ENCODE results near the gene ACAT2. TPM values are rescaled to one million over a fixed set of nuclear protein-coding genes. Genes with fewer than 3 reads are reported as not detected.
A peak's percentile ranks its signal among the peaks of the same experiment; 100 is the strongest.
"Not testable (repeated sequence)": the region's sequence is repeated elsewhere in the genome, so short reads cannot be mapped to it uniquely, and the experiment has no call there.

The ACAT2 gene
- total RNA-seq, 1 experiment from 2014 or later, result 110 TPM

DNA sequence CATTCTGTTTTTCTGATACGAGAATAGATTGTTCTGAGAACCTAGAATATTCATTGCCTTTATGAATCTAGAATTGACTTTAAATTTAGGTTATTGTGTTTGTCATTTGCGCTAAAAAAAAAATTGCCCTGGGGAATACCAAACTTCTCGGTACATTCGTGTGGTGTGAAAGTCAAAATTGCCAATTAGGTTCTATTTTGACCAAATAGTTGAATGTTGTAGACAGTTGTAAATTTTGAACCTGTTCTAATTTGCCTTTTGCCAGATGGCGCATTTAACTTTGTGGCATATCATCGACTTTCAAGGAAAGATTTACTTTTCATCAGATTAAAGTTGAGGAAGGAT is 31.5 kb upstream of the ACAT2 start:
- DNase-seq (ENCODE audit: low read depth), result no peak

GRCh38 chr6:159732550-159732949 is 29.3 kb upstream of the ACAT2 start:
- DNase-seq (ENCODE audit: low read depth), result not testable (repeated sequence)

DNA sequence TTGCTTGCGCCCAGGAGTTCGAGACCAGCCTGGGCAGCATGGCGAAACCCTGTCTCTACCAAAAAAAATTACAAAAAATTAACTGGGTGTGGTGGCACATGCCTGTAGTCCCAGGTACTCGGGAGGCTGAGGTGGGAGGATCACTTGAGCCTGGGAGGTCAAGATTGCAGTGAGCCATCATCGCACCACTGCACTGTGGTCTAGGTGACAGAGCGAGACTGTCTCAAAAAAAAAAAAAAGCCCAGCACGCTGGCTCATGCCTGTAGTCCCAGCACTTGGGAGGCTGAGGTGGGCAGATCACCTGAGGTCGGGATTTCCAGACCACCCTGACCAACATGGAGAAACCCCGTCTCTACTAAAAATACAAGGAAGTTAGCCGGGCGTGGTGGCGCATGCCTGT is 28.4 kb upstream of the ACAT2 start:
- not testable (repeated sequence) for DNase-seq (ENCODE audit: low read depth)

- DNase-seq (ENCODE audit: low read depth), result no peak
Measured at GRCh38 chr6:159736908-159737307, 24.9 kb upstream of the ACAT2 start.

DNA sequence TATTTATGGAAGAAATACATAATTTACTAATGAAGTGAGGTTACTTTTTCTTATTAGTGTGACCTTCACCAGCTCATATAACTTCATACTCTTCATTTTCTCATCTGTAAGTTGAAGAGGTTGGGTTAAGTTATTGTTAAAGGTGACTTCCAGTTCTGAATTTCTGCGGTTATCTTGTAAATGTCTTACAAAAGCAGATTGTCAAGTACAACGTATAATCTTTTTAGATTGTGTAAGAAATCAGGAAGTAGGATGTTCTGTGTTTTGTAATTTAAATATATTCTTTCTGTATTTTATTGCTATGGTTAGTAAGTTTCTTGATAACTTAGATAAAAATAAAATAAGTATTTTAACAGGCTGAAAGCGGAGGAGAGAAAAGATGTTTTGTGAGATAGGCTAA is 22.5 kb upstream of the ACAT2 start:
- DNase-seq (ENCODE audit: low read depth), result no peak

DNA sequence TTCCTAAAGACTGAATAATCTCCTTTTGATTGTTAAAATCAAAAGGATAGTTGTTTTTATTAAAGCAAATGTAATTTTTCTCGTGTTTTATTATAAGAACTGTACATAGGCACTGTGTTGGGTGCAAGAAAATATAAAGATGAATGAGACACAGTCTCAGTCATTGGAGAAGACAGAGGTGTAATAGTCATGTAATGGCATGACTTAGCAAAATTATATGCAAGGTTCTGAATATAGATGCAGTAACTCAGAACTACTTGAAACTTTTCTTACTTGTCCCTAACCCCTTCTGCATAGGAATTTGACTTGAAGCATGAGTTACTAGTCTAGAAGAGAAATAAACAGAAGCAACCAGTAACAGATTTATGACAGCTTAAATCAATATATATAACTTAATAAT is 19.7 kb upstream of the ACAT2 start:
- DNase-seq (ENCODE audit: low read depth), result no peak

DNA sequence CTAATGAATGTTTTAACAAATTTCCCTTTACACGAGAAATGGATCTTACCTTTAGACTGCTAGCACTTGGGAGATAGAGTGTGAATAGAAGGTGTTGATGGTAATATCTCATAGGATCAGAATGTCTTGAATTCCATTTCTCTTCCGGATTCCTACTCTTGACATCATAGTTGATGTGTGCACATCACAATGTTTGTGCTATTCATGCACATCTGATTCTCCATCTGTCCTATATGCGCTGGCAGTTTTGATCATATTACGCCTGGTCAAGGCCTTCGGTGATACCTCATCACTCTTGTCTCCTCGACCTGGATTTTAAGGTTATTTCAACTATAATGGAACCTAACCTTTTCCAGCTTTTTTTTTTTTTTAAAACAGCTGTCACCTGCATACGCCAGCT is 16.8 kb upstream of the ACAT2 start:
- DNase-seq (ENCODE audit: low read depth), result no peak

DNA sequence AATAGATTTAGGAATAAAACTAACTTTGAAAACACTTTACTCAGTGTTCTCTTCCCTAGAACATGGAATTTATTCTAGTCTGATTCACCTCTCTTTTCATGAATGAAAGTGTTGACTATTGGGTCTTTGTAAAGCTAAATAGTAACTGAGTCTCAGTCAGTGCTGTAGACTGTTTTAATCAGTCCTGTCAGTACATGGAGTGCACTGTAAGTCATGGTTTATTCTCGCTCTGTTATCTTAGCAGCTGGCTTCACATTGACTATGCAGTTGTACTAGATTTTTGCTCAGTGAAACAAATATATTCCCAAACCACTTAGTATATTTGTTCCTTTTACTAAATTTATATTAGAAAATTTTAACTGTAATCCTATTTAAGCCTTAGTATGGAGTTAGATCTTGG is 15.1 kb upstream of the ACAT2 start:
- no peak for DNase-seq (ENCODE audit: low read depth)

GRCh38 chr6:159748127-159748526 is 13.7 kb upstream of the ACAT2 start:
- DNase-seq (ENCODE audit: low read depth), result not testable (repeated sequence)

GRCh38 chr6:159751448-159751847 is 10.4 kb upstream of the ACAT2 start:
- no peak for DNase-seq (ENCODE audit: low read depth)

DNA sequence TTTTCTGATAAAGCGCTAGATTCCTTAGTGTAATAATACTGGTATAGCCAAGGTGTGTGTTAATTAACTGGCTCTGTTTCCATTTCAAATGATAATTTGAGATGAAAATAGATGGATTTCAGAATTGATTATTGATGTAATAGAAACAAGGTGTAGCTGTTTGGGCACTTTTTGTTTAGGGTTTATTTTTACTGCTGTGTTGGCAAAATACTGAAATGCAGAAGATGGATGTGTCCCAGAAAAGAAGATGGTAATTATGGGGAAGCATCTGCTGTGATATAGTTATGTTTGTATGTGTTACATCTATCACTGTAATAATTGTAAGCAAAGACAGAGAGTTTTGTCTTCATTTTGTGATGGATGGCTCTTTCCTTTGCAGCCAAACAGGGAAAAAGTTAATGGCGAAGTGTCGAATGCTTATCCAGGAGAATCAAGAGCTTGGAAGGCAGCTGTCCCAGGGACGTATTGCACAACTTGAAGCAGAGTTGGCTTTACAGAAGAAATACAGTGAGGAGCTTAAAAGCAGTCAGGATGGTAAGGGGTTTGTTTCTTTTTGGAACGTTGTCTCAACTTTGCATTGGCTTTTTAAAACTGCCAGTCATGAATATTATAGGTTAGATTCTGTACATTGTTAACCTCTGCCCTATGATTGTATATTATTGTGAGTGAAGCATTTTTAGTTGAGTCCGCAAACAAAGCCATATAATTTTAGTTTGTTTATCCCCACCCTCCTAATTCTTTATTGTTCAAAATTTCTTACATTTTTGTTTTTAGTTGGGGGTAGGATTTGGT is 8.6 kb upstream of the ACAT2 start:
- DNase-seq (ENCODE audit: low read depth), result no peak

DNA sequence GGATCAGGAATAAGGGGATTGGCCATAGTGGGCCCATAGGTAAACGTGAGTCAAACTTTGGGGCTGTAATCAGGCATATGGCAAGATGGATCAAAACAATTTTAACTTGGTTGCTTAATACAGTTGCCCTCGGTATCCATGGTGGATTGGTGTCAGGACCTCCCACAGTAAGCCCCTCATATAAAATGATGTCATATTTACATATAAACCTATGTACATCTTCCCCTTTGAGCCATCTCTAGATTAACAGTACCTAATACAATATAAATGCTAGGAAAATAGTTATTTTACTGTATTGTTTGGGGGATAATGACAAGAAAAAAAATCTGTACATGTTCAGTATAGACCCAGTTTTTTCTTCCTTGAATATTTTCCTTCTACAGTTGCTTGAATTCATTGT is 7.4 kb upstream of the ACAT2 start:
- DNase-seq (ENCODE audit: low read depth), result no peak

GRCh38 chr6:159754959-159755914 is 6.6 kb upstream of the ACAT2 start:
- DNase-seq (ENCODE audit: low read depth), result no peak

- no peak for DNase-seq (ENCODE audit: low read depth)
Measured at GRCh38 chr6:159756508-159756907, 5.3 kb upstream of the ACAT2 start.

- peak; percentile 67 for DNase-seq (ENCODE audit: low read depth)
Measured at GRCh38 chr6:159758031-159759001, 3.5 kb upstream of the ACAT2 start.

DNA sequence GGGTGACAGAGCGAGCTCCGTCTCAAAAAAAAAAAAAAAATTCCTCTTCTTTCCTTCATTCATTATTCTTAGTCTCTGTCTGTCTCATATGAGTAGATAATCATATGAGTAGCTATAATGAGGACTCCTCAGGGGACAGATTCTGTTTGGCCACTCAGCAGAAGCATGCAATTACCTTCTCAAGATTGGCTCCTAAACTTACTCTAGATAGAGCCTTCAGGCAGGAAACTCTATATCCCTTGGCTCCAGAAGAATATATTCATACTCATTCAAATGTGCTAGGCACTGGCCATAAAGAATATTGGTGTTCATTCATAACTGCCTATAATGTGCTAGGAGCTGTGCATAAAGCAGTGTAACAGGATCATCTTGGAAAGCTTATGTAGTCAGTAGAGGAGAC is 2.2 kb upstream of the ACAT2 start:
- DNase-seq (ENCODE audit: low read depth), result no peak

DNA sequence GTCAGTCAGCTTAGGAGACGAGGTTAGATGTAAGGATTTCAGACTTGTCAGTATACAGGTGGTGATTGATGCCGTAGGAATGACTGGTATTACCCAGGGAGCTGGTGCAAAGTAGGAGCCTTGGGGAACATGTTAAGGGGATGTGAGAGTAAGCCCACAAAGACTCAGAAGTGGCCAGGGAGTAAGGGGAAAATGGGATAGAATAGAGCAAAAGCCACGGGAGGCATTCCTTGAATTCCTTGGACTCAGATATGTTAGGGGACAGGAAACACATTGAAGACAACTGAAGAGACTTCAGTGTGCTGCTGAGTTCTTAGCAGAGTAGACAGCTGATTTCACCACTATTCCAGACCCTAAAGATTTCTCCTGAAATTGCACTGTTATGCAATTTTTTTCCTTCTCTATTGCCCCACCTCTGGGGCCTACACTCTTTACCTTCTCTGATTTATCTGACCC is 1.2 kb upstream of the ACAT2 start:
- DNase-seq (ENCODE audit: low read depth), result peak; percentile 82

GRCh38 chr6:159761129-159761872 is 544 bp upstream of the ACAT2 start:
- peak; percentile 51 for DNase-seq (ENCODE audit: low read depth)

DNA sequence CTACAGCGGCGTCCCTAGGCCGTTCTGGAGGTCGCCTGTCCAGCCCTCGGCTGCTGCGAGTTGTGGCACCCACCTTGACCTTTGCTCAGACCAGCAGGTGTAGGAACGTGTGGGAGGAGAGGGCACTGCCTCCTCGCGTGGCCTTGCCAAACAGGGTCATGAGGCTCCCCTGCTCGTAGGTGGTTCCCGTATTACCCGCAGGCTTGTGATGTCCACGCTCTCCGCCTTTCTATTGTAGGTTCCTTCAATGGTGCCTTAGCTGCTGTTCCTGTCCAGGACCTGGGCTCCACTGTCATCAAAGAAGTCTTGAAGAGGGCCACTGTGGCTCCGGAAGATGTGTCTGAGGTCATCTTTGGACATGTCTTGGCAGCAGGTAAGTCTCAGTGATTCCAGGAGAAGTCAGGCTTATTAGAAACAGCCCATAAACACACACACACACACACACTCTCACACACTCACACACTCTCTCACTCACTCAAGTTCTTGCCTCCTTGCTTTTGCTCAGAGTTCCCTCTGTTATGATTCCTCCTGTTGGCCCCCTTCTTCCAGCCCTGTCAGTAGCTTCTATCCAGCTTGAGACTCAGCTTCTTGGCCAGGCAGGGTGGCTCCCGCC is 942 bp downstream of the ACAT2 start:
- no peak for DNase-seq (ENCODE audit: low read depth)

DNA sequence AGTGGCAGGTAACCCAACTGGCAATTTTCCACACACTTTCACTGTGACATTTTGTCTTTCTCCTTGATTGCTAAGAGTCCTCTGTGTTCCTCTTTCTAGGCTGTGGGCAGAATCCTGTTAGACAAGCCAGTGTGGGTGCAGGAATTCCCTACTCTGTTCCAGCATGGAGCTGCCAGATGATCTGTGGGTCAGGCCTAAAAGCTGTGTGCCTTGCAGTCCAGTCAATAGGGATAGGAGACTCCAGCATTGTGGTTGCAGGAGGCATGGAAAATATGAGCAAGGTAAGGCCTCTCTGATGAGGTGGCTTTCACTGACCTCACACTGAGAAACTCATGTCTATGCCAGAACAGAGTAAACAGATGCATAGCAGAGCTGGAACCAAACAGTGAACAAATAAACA is 5.1 kb downstream of the ACAT2 start:
- no peak for DNase-seq (ENCODE audit: low read depth)

DNA sequence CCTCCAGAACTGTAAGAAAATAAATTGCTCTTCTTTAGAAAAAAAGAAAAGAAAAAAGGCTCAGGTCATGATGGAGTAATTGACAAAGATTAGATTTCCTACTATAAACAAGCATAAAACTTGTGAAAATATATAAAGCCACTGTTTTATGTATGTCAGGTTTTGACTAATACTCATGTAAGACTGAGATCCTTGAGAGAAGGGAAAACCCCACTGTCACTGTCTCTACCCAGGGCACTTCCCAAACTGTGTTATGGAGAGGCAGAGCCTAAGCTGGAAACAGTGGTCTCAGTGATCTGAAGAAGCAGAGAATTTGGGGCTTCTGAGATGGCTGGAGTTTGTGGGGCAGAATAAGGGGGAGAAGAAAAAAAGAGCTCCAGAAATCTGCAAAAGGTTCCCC is 7.6 kb downstream of the ACAT2 start:
- no peak for DNase-seq (ENCODE audit: low read depth)

Data from Daoy (cell line).